WERI-Rb-1 (cell line): ENCODE results near the gene OR2C3.

Experiments
- DNase-seq: peaks from one replicate; pipeline ENCODE4 v3.0.0-alpha.2; 2020
- H3K27ac ChIP-seq: fragments of 250-450 bp; sonication (Bioruptor Pico); 2 replicates; pipeline ENCODE4 v1.5.1; 2020; ENCODE audit warnings: mild to moderate bottlenecking, moderate library complexity
- H3K27me3 ChIP-seq: fragments of 250-450 bp; sonication (Bioruptor Pico); 2 replicates; pipeline ENCODE4 v1.5.1; 2021; ENCODE audit warnings: mild to moderate bottlenecking, low read depth, moderate library complexity; ENCODE audit not compliant: insufficient read depth, severe bottlenecking
- H3K36me3 ChIP-seq: fragments of 250-450 bp; sonication (Bioruptor Pico); 2 replicates; pipeline ENCODE4 v1.5.1; 2020; ENCODE audit warnings: mild to moderate bottlenecking, moderate library complexity
- H3K4me3 ChIP-seq: 2 replicates; pipeline ENCODE4 v1.5.1; 2011; ENCODE audit warnings: low read depth, mild to moderate bottlenecking, control low read depth, low read length
- H3K9me3 ChIP-seq: fragments of 250-450 bp; sonication (Bioruptor Pico); 2 replicates; pipeline ENCODE4 v1.5.1; 2021; ENCODE audit warnings: mild to moderate bottlenecking, moderate library complexity; ENCODE audit not compliant: severe bottlenecking
- TF ChIP-seq, protein P1 (sequence below): IDR thresholded peaks from 2 replicates; pipeline ENCODE4 v1.5.1; 2011; ENCODE audit warnings: low read depth, mild to moderate bottlenecking, control low read depth, inconsistent platforms, low read length

The OR2C3 gene

DNA sequence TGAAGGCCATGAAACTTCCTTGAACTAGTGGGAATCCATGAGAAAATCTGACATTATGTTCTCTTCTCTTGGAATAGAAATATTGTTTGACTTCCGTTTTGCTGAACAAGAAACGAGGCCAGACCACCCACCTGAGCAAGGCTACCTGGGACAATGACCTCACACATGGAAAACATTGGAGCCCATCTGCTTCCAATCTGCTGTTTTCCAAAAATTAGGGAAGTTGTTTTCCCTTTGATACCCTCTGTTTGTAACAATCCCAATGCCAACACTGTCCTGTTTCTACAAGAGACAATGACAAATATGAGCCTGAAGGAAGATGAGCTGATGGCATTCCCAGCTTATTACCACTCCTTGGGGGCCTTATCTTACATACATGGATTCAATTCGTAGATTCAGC is 29.4 kb downstream of the OR2C3 start:
- H3K4me3 ChIP-seq, result no peak overlapping the region
- no peak overlapping the region for H3K27ac ChIP-seq
- no peaks in the 10 kb centered on the region for H3K9me3 ChIP-seq
- peaks cover 59% of the 10 kb centered on the region for H3K27me3 ChIP-seq
- no peak for DNase-seq
- TF ChIP-seq, protein P1, sequence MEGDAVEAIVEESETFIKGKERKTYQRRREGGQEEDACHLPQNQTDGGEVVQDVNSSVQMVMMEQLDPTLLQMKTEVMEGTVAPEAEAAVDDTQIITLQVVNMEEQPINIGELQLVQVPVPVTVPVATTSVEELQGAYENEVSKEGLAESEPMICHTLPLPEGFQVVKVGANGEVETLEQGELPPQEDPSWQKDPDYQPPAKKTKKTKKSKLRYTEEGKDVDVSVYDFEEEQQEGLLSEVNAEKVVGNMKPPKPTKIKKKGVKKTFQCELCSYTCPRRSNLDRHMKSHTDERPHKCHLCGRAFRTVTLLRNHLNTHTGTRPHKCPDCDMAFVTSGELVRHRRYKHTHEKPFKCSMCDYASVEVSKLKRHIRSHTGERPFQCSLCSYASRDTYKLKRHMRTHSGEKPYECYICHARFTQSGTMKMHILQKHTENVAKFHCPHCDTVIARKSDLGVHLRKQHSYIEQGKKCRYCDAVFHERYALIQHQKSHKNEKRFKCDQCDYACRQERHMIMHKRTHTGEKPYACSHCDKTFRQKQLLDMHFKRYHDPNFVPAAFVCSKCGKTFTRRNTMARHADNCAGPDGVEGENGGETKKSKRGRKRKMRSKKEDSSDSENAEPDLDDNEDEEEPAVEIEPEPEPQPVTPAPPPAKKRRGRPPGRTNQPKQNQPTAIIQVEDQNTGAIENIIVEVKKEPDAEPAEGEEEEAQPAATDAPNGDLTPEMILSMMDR, result no peak
- no peaks in the 10 kb centered on the region for H3K36me3 ChIP-seq

DNA sequence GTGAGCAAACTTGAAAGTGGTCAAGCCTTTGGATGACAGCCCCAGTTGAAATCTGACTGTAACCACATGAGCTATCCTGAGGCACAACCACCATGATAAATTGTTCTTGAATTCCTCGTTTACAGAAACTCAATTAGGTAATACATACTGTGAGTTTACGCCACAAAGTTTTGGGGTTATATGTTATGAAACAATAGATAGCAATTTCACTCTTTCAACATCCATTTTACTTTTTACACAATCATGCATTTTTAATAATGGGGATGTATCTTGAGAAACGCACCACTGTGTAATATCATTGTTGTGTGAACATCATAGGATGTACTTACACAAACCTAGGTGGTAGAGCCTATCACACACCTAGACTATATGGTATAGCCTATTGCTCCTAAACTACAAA is 35.4 kb downstream of the OR2C3 start:
- Histone ChIP-seq H3K9me3 (no peaks in the 10 kb centered on the region), H3K4me3 (no peak overlapping the region), H3K27me3 (peaks cover 40% of the 10 kb centered on the region), H3K27ac (no peak overlapping the region), H3K36me3 (no peaks in the 10 kb centered on the region)
- DNase-seq, result no peak
- TF ChIP-seq, protein P1, result no peak

DNA sequence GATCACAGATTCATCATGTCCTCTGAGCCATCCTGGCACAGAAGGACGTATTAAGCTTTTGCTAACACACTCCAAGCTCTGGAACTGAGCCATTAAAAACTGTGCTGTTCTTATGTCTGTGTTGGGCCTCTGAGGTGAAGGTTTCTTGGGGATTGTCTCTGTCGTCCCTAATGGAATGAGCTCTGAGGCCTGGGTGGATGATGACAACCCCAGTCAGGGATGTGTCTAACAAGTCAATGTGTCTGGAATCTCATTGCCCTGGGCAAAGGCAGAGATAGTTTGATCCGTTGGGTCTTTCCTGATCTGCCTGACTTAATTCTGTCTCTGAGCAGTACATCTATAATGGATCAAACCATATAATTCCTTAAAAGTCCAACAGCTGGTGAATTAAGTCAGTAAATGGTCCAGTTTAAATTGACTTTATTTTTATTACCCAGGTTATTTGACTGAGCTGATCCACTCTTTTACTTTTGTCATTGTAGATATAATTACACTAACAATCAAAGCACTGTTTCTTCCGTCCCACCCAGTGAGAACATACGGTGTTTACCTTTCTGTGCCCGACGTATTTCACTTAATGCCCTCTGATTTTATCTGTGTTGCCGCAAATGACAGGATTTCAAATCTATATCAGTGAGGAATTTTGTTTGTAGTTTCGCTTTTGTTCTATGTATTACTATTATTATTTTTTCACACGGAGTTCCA is 39.5 kb downstream of the OR2C3 start:
- no peak for DNase-seq
- H3K27me3 ChIP-seq, result peaks cover 60% of the 10 kb centered on the region
- no peak overlapping the region for H3K4me3 ChIP-seq
- no peaks in the 10 kb centered on the region for H3K36me3 ChIP-seq
- no peaks in the 10 kb centered on the region for H3K9me3 ChIP-seq
- TF ChIP-seq, protein P1, result no peak
- no peak overlapping the region for H3K27ac ChIP-seq

DNA sequence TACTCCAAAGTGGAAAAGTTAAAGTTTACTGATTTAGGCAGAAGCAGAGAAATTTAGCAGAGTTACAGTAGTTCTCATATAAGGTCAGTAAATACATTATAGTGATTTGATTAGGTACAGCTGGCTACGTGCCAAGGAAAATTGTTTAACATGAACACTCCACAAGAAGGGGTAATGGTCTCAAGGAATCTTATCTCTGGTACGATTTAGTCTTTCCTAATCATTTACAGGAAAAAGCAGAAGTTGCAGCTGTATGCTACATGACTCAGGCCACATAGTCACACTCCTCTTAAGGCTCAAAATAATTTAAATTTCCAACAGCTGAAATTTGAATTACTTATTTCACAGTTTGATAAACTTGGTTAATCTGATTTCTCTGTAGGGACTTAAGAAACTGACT is 41.5 kb downstream of the OR2C3 start:
- DNase-seq, result no peak
- TF ChIP-seq, protein P1, result no peak

DNA sequence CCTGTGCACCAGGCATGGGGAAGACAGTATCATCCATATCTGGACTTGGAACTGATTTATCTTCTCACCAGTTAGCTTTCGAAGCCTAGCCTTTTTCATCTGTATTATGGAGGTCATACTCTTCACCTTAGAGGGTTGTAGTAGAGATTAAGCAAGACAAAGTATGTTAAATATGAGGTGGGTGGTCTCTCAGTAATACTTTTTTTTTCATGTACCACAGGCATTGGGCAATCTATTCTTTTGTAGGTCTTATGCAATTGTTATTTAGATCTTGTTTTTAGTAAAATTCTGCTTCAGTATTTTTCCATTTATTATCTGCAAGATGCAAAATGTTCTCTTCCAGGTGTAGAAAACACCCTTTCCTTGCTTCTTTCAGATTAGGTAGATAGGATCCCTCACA is 43.1 kb downstream of the OR2C3 start:
- no peak overlapping the region for H3K4me3 ChIP-seq
- TF ChIP-seq, protein P1, result no peak
- H3K27me3 ChIP-seq, result peaks cover 81% of the 10 kb centered on the region
- no peak overlapping the region for H3K27ac ChIP-seq
- H3K9me3 ChIP-seq, result no peaks in the 10 kb centered on the region
- H3K36me3 ChIP-seq, result no peaks in the 10 kb centered on the region
- DNase-seq, result no peak

More for the DNA sequence above, 41.5 kb downstream of the OR2C3 start:
- Histone ChIP-seq H3K27ac (no peak overlapping the region), H3K36me3 (no peaks in the 10 kb centered on the region), H3K27me3 (peaks cover 76% of the 10 kb centered on the region), H3K4me3 (no peak overlapping the region), H3K9me3 (no peaks in the 10 kb centered on the region)

DNA sequence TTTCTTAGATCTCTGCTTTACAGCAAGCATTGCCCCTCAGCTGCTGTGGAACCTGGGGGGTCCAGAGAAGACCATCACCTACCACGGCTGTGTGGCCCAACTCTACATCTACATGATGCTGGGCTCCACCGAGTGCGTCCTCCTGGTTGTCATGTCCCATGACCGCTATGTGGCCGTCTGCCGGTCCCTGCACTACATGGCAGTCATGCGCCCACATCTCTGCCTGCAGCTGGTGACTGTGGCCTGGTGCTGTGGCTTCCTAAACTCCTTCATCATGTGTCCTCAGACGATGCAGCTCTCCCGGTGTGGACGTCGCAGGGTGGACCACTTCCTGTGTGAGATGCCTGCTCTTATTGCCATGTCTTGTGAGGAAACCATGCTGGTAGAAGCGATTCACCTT is 44.9 kb downstream of the OR2C3 start:
- Histone ChIP-seq H3K27ac (no peak overlapping the region), H3K9me3 (no peaks in the 10 kb centered on the region), H3K27me3 (peaks cover 72% of the 10 kb centered on the region), H3K4me3 (no peak overlapping the region), H3K36me3 (no peaks in the 10 kb centered on the region)
- no peak for DNase-seq
- TF ChIP-seq, protein P1, result no peak
